Activated CD8-positive, alpha-beta memory T cell treated with anti-CD3 and anti-CD28 coated beads, Interleukin-2, amount 50 U/mL, for 1 hour (primary cell): ENCODE data around the gene DUSP22.

Source experiments
- DNase-seq: peaks from one replicate; pipeline ENCODE4 v3.0.0-alpha.2; 2020; ENCODE audit errors: extremely low read depth

DUSP22 gene

GRCh38 chr6:297571-298232 lies 5.4 kb downstream of the DUSP22 start:
- no peak for DNase-seq

DNA sequence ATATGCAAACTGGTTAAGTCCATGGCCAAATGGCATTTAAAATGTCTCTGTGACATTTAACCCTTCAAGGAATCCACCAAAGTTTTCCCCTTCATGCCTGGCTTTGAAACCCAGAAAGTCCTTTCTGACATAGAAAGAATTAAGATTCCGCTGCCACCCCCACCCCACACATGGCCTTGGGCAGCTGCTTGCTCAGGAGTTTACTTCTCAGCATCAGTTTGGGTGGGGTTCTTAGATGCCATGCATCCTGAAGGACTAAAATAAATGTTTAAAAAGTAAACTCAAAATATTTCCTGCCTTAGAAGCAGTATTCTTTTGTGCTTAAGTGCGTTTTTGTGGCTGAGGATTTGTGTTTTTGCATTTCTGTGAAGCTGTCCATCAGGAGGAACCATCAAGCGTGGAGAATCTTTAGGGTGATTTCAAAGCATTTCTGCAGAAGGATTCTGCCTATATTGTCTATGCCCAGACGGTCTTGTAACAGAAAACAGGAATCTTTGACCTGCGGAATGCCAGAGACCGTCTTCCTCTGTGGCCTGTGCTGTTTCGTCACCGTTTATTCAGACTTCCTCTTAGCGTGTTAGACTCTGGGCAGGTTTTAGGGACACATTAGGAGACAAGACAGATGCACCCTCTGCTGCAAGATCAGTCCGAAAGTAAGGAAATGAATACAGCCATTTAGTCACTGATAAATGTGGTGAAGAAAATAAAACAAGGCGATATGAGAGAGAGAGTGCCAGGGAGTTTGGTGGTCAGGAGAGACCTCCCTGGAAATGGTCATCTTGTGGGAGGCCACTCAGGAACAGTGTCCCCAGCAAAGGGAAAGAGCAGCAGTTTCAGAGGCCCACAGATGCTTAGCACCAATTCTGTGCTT lies 6.2 kb downstream of the DUSP22 start:
- DNase-seq: no peak

DNA sequence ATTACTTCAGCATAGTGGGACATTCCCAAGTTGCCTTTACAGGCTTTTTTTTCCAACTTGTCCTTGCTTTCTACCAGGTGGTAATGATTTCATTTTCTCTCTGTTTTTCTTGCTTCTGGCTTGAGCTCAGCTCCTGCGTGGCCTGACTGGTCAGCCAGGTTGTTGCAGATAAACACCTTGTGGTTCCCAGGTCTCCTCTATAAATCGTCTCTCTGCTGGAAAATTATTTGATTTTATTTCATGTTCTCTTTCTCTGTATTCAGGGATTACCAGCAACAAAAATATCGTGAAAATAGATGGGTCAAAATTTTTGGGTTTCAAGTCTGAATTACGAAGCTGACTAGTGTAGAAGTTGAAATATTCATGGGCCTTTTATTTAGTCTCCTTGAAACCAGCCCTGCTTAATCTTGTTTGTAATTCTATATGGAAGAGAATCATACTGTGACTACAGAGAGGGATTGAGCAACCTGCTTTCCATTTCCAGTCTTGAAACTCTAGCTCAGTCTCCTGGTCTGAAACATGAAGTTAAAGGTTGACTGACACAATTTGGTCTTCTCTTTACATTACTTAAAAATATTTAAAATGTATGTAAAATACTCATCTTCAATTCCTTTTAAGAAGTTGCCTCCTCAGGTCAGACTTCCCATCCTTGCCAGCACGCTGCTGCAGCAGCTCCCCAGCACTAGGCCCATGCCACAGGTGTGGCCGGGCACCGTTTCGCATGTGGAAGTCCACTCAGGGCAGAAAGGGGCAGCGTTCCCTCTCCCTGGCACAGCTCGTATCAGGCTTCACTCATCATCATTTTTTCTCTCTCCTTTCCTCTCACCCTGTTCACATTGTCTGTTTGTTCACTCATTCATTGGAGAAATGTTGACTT lies 7.1 kb downstream of the DUSP22 start:
- DNase-seq: no peak

DNA sequence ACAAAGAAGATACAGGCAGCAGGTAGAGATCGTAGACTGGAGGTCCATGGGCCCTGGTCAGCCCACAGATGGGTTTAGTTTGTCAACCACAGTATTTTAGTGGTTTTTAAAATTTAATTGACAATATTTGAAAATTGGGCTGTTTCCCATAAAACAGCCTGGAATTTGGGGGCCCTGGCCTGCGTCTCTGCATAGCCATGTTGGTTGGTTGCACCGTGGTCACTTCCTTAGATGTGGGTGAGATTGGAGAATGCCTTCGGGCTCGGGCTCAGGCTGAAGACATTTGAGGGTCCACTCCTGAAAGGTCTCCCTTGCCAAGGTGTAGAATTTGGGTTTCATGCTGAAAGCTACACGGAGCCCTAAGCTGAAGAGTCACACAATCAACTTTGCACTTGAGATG lies 7.7 kb downstream of the DUSP22 start:
- DNase-seq: no peak

DNA sequence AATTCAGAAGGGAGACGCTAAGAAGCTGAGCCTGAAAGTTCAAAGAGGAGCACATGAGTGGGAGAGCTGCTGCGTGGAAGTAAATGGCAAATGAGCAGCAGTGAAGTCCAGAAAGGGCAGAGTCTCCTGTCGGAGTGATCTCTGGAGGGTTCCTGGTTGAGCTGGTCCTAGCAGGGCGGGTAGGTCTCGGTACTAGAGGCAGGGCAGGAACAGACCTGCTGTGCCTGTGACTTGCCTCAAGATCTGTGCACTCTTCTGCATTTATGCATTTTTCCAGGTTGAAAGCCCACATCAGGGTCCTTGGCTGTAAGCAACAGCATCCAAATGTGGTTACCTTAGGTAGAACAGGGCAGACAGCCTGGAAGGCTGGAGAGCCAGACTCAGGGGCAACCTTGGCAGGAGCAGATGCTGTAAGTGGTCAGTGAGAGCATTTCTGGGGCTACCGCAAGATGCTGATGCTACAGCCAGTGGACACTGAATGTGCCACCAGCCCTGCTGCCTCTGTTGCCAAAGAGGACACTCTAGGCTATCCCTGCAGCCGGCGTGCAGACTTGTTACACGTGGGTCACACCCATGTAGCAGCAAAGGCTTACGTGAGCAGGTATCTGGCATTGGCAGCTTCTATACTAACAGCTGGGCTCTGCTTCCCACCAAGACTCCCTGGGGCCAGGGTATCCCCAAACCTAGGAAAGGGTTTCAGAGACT lies 8.4 kb downstream of the DUSP22 start:
- DNase-seq: no peak

GRCh38 chr6:301526-301925 lies 9.2 kb downstream of the DUSP22 start:
- DNase-seq: no peak

DNA sequence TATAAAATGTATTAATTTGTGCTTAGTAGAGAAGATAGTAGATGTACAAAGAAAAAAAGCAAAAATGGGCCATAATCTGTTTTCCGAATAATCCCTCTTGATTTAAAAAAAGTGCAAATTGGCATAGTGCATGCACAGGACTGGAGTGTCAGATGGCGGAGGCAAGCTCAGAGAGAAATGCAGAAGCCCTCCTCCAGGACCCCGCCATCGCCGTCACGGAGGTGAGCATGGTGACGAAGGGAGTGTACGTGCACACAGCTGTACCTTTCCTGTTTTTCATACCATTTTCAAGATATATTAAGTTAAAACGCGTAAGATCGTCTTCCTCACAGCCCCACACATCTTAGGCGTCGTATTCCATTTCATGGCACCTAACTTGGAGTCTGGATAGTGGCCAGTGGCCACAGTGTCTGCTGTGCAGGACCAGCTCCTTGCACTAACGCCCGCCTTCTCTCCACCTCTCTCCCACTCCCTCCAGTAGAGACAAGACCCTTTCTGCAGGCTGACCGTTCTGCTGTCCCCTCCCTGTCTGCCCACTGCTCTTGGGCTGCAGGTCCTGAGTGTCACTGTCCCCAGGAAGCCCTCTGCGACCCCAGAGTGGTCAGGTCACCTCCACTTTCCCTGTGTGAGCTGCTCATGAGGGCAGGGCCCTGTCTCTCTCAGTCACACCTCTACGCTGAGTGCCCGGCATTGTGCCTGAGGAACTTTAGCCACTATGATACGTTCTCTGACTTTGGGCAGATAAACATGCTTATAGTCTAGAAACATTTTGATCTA lies 9.8 kb downstream of the DUSP22 start:
- DNase-seq: no peak

DNA sequence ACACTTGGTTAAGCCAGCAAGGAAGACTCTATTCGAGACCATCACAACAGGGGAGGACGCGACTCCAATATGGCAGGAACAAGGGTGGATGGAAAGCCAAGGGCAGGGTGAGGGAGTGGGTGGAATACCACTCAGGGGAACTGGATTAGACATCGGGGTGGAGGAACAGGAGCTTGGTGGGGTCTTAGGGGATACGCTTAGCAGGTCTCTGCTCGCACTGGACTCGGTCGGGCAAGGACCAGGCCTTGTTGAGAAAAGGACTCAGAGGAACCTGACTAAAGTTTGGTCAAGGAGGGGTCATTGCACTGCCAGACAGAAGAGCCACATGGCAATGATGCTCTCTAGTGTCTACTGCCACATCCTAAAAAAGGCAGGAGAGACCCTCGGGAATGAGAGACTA lies 10.5 kb downstream of the DUSP22 start:
- DNase-seq: no peak

DNA sequence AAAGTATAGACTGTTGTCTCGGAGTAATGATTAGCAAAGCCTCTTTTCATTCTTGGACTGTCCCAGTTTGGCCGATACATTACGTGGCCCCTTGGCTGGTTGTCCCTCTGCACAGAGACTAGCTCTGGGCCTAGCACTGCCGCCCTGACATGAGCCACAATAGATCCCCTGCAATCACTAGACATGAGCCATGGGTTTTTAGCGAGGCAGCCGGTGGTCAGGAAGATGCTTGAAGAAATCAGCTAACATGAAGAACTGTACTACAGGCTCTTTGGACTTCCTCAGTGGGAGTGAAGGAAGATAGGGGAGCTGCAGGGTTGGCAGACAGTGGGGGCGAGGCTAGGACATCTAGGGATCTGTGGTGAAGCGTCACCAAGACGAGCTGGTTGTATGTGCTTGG lies 11.0 kb downstream of the DUSP22 start:
- DNase-seq: no peak

DNA sequence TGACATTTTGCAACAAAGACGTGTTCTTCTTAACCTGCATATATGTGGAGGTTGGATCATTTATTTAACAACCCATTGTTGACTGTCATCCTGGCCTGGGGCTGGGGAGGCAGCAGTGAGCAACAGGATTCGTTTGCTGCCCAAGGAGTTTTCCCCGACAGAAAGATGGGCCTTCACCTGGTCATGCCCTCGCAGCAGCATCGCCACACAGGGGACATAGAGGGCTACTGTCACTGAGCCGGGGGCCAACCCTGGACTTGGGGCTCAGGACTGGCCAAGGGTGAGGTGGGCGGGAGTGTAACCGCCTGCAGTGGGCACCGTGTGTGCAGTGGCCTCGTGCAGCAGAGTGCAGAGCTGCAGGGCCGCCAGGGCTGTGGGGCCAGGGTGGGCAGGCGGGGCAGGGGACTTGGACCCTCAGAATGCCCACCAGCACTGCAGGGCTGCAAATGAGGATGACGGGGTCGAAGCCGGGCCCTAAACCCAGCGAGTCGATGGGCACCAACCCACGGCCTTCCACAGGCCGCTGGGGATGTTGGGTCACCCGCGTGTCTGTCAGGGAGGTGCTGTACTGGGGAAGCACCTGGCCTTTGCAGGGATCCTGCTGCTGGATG lies 11.8 kb downstream of the DUSP22 start:
- no peak for DNase-seq

DNA sequence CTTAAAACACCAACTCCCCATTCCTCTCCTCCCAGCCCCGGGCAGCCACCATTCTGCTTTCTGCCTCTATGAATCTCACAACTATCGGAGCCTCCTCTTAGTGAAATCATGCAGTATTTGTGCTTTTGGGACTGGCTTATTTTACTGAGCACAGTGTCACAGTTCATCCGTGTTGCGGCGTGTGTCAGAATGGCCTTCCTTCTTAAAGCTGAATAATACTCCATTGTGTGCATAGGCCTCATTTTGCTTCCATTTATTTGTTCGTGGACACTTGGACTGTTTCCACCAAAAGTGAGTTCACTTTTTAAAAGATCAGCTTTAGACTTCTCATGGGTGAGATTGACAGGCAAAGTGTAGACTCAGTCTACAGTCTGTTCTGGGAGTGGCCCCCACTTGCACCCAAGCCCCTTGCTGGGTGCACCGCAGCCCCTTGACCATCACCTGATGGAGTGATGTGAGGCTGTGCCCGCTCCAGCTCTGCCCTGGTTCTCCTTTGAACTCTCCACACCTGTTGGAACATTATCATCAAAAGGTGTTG lies 12.6 kb downstream of the DUSP22 start:
- DNase-seq: no peak

DNA sequence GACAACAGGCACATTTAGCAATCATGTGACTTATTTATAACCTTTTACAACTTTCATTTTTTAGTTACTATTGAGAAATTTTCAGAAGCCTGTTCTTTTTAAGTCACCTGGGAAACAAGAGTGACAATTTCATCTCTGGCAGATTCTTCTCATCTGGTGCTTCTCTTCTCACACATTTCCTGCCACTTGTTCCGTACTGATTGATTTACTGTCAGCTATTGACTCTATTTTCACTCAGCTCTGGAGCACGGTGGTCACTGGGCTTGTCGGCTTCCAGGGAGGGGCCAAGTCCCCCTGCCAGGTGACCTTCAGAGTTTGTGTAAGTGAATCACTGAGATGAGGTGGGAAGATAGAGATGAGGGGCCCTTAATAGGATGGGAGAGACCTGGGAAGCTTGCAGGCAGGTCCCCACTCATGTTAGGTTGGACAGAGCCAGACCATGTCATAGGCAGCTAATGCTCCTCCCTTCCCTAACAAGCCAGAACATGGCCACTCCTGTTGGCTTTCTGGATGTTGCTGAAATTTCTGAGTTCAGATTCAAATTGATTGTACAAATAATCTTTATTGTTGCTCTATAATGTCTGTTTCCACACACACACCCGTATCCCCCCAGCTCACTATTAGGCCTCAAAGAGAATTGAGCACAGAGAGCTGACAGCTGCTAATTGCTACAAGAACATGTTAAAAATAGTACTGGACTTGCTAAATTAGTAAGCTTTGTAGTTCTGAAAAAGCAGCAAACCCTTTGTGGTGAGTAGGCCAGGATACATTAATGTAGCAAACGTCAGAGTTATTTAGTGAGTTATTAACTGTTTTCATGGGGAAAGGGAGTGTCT lies 13.3 kb downstream of the DUSP22 start:
- DNase-seq: no peak

DNA sequence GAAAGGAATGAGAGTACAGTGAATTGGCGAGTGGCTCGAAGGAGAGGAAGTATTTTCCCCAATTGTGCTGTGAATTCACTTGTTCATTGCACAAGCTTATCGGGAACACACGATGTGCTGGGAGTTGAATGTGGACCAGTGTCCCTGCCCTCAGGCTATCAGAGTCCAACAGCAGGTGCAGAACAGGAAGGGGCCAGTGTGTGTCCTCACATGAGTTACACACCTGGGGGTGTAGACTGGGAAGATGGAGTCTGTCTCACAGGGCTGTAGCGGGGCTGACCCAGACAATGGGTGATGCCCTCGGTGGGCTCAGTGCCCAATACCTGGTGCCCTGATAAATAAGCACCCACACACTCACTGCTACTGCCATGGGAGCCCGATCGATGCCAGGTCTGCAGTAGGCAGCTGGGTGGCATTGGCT lies 14.4 kb downstream of the DUSP22 start:
- no peak for DNase-seq

- DNase-seq: no peak
These were observed 15.0 kb downstream of the DUSP22 start for GRCh38 chr6:307065-307814.

GRCh38 chr6:307874-308273 lies 15.6 kb downstream of the DUSP22 start:
- no peak for DNase-seq

- DNase-seq: no peak
These were observed 16.0 kb downstream of the DUSP22 start for GRCh38 chr6:308307-308706.

GRCh38 chr6:308768-309167 lies 16.5 kb downstream of the DUSP22 start:
- DNase-seq: no peak

GRCh38 chr6:309947-310346 lies 17.7 kb downstream of the DUSP22 start:
- DNase-seq: no peak

DNA sequence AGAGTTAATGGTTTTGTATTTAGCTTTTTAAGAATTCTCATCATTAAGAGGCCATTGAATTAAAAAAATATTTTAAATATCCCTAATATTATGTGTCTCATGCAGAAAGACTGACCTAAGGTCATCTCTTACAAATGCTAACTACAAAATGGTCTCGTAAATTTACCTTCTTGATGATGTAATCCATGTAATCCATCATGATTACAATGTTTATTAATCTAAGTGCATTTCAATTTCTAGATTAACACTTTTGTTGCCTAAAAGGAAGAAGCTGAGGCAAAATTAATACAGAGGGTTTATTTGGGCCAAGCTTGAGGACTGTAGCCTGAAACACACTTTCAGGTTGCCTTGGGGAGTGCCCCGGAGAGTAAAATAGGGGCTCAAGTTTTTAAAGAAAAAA lies 18.4 kb downstream of the DUSP22 start:
- no peak for DNase-seq
